ENCODE measurements around the gene MEGF11. TPM values are rescaled to one million over a fixed set of nuclear protein-coding genes. Genes with fewer than 3 reads are reported as not detected.

MEGF11 gene
- total RNA-seq, 2 donors from 2014 or later = not detected

- ATAC-seq = no peak
- Histone ChIP-seq H3K36me3 (replicated peaks in 1 of 2; ENCODE audit: insufficient read depth in 1 of 2, low read depth in 2 of 2) (no peaks in the 10 kb centered on the region), H3K9me3 (no peaks in the 10 kb centered on the region), H3K4me3 (no peak overlapping the region), H3K4me1 (peaks cover 19% of the 10 kb centered on the region), H3K27ac (no peak overlapping the region), H3K27me3 (no peaks in the 10 kb centered on the region)
- no peak for DNase-seq
- 80 to 82% methylated on average over 5 of the region's 5 CpGs for WGBS, 2 donors
- intact Hi-C loops (cut with DNase I) = no loop called here
- no peak for TF ChIP-seq POLR2A (IDR thresholded peaks at IDR 0.05)
Observed at GRCh38 chr15:66109826-66110225, 143.7 kb downstream of the MEGF11 start.

GRCh38 chr15:66108483-66109265, 144.9 kb downstream of the MEGF11 start:
- intact Hi-C loops (cut with DNase I) = no loop called here
- Histone ChIP-seq H3K9me3 (no peaks in the 10 kb centered on the region), H3K27me3 (no peaks in the 10 kb centered on the region), H3K27ac (no peak overlapping the region), H3K36me3 (replicated peaks in 1 of 2; ENCODE audit: insufficient read depth in 1 of 2, low read depth in 2 of 2) (no peaks in the 10 kb centered on the region), H3K4me3 (no peak overlapping the region), H3K4me1 (peaks cover 20% of the 10 kb centered on the region)
- TF ChIP-seq, protein P1, sequence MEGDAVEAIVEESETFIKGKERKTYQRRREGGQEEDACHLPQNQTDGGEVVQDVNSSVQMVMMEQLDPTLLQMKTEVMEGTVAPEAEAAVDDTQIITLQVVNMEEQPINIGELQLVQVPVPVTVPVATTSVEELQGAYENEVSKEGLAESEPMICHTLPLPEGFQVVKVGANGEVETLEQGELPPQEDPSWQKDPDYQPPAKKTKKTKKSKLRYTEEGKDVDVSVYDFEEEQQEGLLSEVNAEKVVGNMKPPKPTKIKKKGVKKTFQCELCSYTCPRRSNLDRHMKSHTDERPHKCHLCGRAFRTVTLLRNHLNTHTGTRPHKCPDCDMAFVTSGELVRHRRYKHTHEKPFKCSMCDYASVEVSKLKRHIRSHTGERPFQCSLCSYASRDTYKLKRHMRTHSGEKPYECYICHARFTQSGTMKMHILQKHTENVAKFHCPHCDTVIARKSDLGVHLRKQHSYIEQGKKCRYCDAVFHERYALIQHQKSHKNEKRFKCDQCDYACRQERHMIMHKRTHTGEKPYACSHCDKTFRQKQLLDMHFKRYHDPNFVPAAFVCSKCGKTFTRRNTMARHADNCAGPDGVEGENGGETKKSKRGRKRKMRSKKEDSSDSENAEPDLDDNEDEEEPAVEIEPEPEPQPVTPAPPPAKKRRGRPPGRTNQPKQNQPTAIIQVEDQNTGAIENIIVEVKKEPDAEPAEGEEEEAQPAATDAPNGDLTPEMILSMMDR (IDR thresholded peaks at IDR 0.05) = no peak
- no peak for TF ChIP-seq POLR2A (IDR thresholded peaks at IDR 0.05)
- 89 to 91% methylated on average over 12 to 16 of the region's 16 CpGs for WGBS, 2 donors
- ATAC-seq = no peak
- no peak for DNase-seq

GRCh38 chr15:66107070-66107469, 146.5 kb downstream of the MEGF11 start:
- Histone ChIP-seq H3K4me3 (no peak overlapping the region), H3K36me3 (replicated peaks in 1 of 2; ENCODE audit: insufficient read depth in 1 of 2, low read depth in 2 of 2) (no peaks in the 10 kb centered on the region), H3K27ac (no peak overlapping the region), H3K27me3 (no peaks in the 10 kb centered on the region), H3K9me3 (no peaks in the 10 kb centered on the region), H3K4me1 (peaks cover 30% of the 10 kb centered on the region)
- ATAC-seq (no peak), DNase-seq (no peak)
- intact Hi-C loops (cut with DNase I) = no loop called here
- TF ChIP-seq, protein P1 (IDR thresholded peaks at IDR 0.05) = no peak
- TF ChIP-seq POLR2A (IDR thresholded peaks at IDR 0.05) = no peak
- WGBS, 2 donors = 83 to 86% methylated on average over 7 of the region's 7 CpGs

GRCh38 chr15:66105286-66106265, 148.0 kb downstream of the MEGF11 start:
- 49 to 68% methylated on average over 9 of the region's 9 CpGs for WGBS, 2 donors
- H3K4me1 ChIP-seq = peaks cover 30% of the 10 kb centered on the region
- ATAC-seq = peak; percentile 56
- TF ChIP-seq, protein P1 (IDR thresholded peaks at IDR 0.05) = no peak
- no peak for TF ChIP-seq POLR2A (IDR thresholded peaks at IDR 0.05)
- DNase-seq = peak in 2 of 4 donors; percentile 16 to 29
- no peaks in the 10 kb centered on the region for H3K36me3 ChIP-seq (replicated peaks in 1 of 2; ENCODE audit: insufficient read depth in 1 of 2, low read depth in 2 of 2)
- H3K27me3 ChIP-seq = no peaks in the 10 kb centered on the region
- no peaks in the 10 kb centered on the region for H3K9me3 ChIP-seq
- no peak overlapping the region for H3K4me3 ChIP-seq
- intact Hi-C loops (cut with DNase I) = no loop called here
- no peak overlapping the region for H3K27ac ChIP-seq

DNA sequence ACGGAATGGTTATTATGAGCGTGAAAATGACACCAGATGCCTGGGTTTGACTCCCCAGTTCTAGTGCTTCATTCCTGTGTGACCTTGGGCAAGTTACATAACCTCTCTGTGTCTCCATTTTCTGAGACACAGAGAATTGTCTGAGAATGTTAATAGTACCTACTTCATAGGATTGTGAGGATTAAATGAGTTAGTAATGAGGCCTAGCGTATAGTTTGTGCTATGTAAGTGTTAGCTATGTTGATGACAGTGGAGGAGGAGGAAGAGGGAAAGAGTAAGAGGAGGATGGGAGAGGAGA, 150.3 kb downstream of the MEGF11 start:
- TF ChIP-seq POLR2A (IDR thresholded peaks at IDR 0.05) = no peak
- TF ChIP-seq, protein P1 (IDR thresholded peaks at IDR 0.05) = no peak
- no peaks in the 10 kb centered on the region for H3K27me3 ChIP-seq
- ATAC-seq (no peak), DNase-seq (no peak)
- H3K9me3 ChIP-seq = no peaks in the 10 kb centered on the region
- H3K4me1 ChIP-seq = peaks cover 30% of the 10 kb centered on the region
- intact Hi-C loops (cut with DNase I) = no loop called here
- H3K4me3 ChIP-seq = no peak overlapping the region
- no peak overlapping the region for H3K27ac ChIP-seq
- no peaks in the 10 kb centered on the region for H3K36me3 ChIP-seq (replicated peaks in 1 of 2; ENCODE audit: insufficient read depth in 1 of 2, low read depth in 2 of 2)
- 71 to 84% methylated on average over 3 of the region's 3 CpGs for WGBS, 2 donors
